Upper lobe of left lung (tissue), 4 donors: Measurements from ENCODE around the gene TOX2.

Experiments
- CTCF ChIP-seq, 6 experiments: fragments of 450-650 bp in 4 of 6; fragments of 200-600 bp in 2 of 6; sonication (generic) in 2 of 6; IDR thresholded peaks; one replicate each; pipeline ENCODE4 v1.5.1; 2016 to 2019; ENCODE audit warnings: antibody characterized with exemption in 6 of 6
- EP300 ChIP-seq, 4 donors: sonication (generic); formaldehyde crosslinking; IDR thresholded peaks; one replicate each; pipeline ENCODE4 v1.5.1; 2017; ENCODE audit warnings: antibody characterized with exemption in 4 of 4, control low read depth in 2 of 4
- POLR2A ChIP-seq, 4 donors: fragments of 450-650 bp; IDR thresholded peaks; one replicate each; pipeline ENCODE4 v1.5.1; 2016 to 2017; ENCODE audit warnings: antibody characterized with exemption in 4 of 4, mild to moderate bottlenecking in 2 of 4
- POLR2AphosphoS5 ChIP-seq, 2 donors: sonication (generic); formaldehyde crosslinking; IDR thresholded peaks; one replicate each; pipeline ENCODE4 v1.5.1; 2017; ENCODE audit warnings: antibody characterized with exemption in 2 of 2

GRCh38 chr20:44098657-44099056 lies 184.0 kb downstream of the TOX2 start:
- TF ChIP-seq CTCF (IDR thresholded peaks at IDR 0.05) (no peak), POLR2AphosphoS5 (IDR thresholded peaks at IDR 0.05) (no peak), POLR2A (IDR thresholded peaks at IDR 0.05) (no peak), EP300 (IDR thresholded peaks at IDR 0.05) (no peak)
